HCT116 (cell line): ENCODE measurements around the gene CIROP. TPM values are rescaled to one million over a fixed set of nuclear protein-coding genes. Genes with fewer than 3 reads are reported as not detected.

ENCODE experiments used
- ATAC-seq: fragments of 200-7000 bp; cut with Tn5 transposase; 2 replicates; pipeline ENCODE4 v1.9.1; 2020; ENCODE audit warnings: mild to moderate bottlenecking, moderate library complexity
- BruUV-seq: library from RNA; stranded (reverse); fragments of 400-500 nt; replicated peaks from 2 replicates; lab custom pipeline; 2021; lab: Mats Ljungman, UMichigan
- CTCF ChIA-PET: fragments of 300-600 bp; sonication (Branson Sonifier 250); formaldehyde crosslinking; loops from one replicate; lab custom pipeline; 2021; ENCODE audit warnings: antibody characterized with exemption; lab: Charles Lee
- POLR2A ChIA-PET: fragments of 300-600, 350-600 bp; sonication (Branson Sonifier 250); formaldehyde crosslinking; loops from one replicate; lab custom pipeline; 2021; ENCODE audit warnings: antibody characterized with exemption; lab: Charles Lee
- RAD21 ChIA-PET, 2 experiments: fragments of 300-600 bp; sonication (Branson Sonifier 250); formaldehyde crosslinking; loops; one replicate each; lab custom pipeline; 2023; ENCODE audit warnings: low total read pairs in 2 of 2; ENCODE audit not compliant: uncharacterized antibody in 2 of 2, unreplicated experiment in 2 of 2, low non-redundant PET in 1 of 2; lab: Charles Lee
- DNase-seq: peaks from one replicate; pipeline ENCODE4 v3.0.0-alpha.2; 2010; ENCODE audit warnings: low read depth, low spot score
- H2AFZ ChIP-seq: fragments of 200-600 bp; shearing (Covaris generic), sonication (generic); 2 replicates; pipeline ENCODE4 v1.6.1; 2017; ENCODE audit warnings: low read depth, mixed run types, mixed read lengths, antibody characterized with exemption, low read length; ENCODE audit not compliant: poor library complexity, severe bottlenecking
- H3K27ac ChIP-seq: 2 replicates; pipeline ENCODE4 v1.5.1; 2012; ENCODE audit warnings: low read depth, low read length
- H3K27me3 ChIP-seq: fragments of 200-600 bp; sonication (generic); 2 replicates; pipeline ENCODE4 v1.6.1; 2016; ENCODE audit warnings: mixed run types, low read length, mixed read lengths; ENCODE audit not compliant: insufficient read depth
- H3K36me3 ChIP-seq, 2 experiments: fragments of 200-500 bp in 1 of 2; fragments of 200-600 bp in 1 of 2; sonication (Bioruptor generic) in 1 of 2; sonication (generic) in 1 of 2; 2 replicates each; pipeline versions ENCODE4 v1.5.1 to v1.6.1; 2014 to 2016; ENCODE audit warnings: low read length in 2 of 2, inconsistent platforms in 1 of 2, mixed read lengths in 1 of 2, mixed run types in 1 of 2; ENCODE audit not compliant: insufficient read depth in 2 of 2, control insufficient read depth in 1 of 2
- H3K4me1 ChIP-seq, 2 experiments: fragments of 200-600 bp in 1 of 2; sonication (generic) in 1 of 2; 2 replicates each; pipeline versions ENCODE4 v1.5.1 to v1.6.1; 2012 to 2017; ENCODE audit warnings: low read length in 2 of 2, inconsistent platforms in 1 of 2, mild to moderate bottlenecking in 1 of 2, mixed read lengths in 1 of 2, mixed run types in 1 of 2, moderate library complexity in 1 of 2; ENCODE audit not compliant: insufficient read depth in 2 of 2, control insufficient read depth in 1 of 2
- H3K4me2 ChIP-seq: fragments of 200-600 bp; sonication (generic); 2 replicates; pipeline ENCODE4 v1.6.1; 2017; ENCODE audit warnings: mixed run types, low read length, mixed read lengths
- H3K4me3 ChIP-seq, 2 experiments: fragments of 200-600 bp in 1 of 2; sonication (generic) in 1 of 2; replicated peaks in 1 of 2; 2 replicates each; pipeline ENCODE4 v1.5.1; 2011 to 2016; ENCODE audit warnings: low read length in 2 of 2, control low read depth in 1 of 2, low read depth in 1 of 2, mild to moderate bottlenecking in 1 of 2, mixed read lengths in 1 of 2, mixed run types in 1 of 2
- H3K79me2 ChIP-seq: fragments of 200-600 bp; sonication (generic); 2 replicates; pipeline ENCODE4 v1.6.1; 2017; ENCODE audit warnings: mild to moderate bottlenecking, mixed run types, low read length, moderate library complexity, mixed read lengths; ENCODE audit not compliant: insufficient read depth
- H3K9ac ChIP-seq: fragments of 200-600 bp; sonication (generic); 2 replicates; pipeline ENCODE4 v1.6.1; 2016; ENCODE audit warnings: low read length, mixed read lengths
- H3K9me2 ChIP-seq: fragments of 200-600 bp; sonication (generic), shearing (Covaris generic); 2 replicates; pipeline ENCODE4 v1.6.1; 2017; ENCODE audit warnings: mixed run types, mild to moderate bottlenecking, moderate library complexity; ENCODE audit not compliant: insufficient read depth
- H3K9me3 ChIP-seq, 2 experiments: fragments of 200-500 bp in 1 of 2; fragments of 200-600 bp in 1 of 2; sonication (Bioruptor generic) in 1 of 2; sonication (generic) in 1 of 2; 2 replicates each; pipeline ENCODE4 v1.6.1; 2014 to 2017; ENCODE audit warnings: low read length in 2 of 2, mixed read lengths in 2 of 2, inconsistent platforms in 1 of 2, low read depth in 1 of 2, mild to moderate bottlenecking in 1 of 2, mixed run types in 1 of 2, moderate library complexity in 1 of 2; ENCODE audit not compliant: control insufficient read depth in 1 of 2, insufficient read depth in 1 of 2
- H4K20me1 ChIP-seq: fragments of 200-600 bp; sonication (generic), shearing (Covaris generic); 2 replicates; pipeline ENCODE4 v1.6.1; 2017; ENCODE audit warnings: mixed run types, mild to moderate bottlenecking, moderate library complexity; ENCODE audit not compliant: insufficient read depth
- CEBPB ChIP-seq: IDR thresholded peaks from 2 replicates; pipeline ENCODE4 v1.6.1; 2012; ENCODE audit warnings: low read depth
- EGR1 ChIP-seq: IDR thresholded peaks from 2 replicates; pipeline ENCODE4 v1.6.1; 2012; ENCODE audit warnings: low read depth
- EZH2 ChIP-seq: fragments of 200-600 bp; sonication (generic); IDR thresholded peaks from 2 replicates; pipeline ENCODE4 v1.6.1; 2017; ENCODE audit warnings: antibody characterized with exemption, mixed run types
- EZH2phosphoT487 ChIP-seq: fragments of 200-600 bp; IDR thresholded peaks from 2 replicates; pipeline ENCODE4 v1.6.1; 2018; ENCODE audit warnings: antibody characterized with exemption, borderline replicate concordance
- MAX ChIP-seq: IDR thresholded peaks from 2 replicates; pipeline ENCODE4 v1.6.1; 2012
- TCF7L2 ChIP-seq: IDR thresholded peaks from 2 replicates; pipeline ENCODE4 v1.7.0; 2011; ENCODE audit warnings: borderline replicate concordance, inconsistent platforms; ENCODE audit not compliant: insufficient read depth, insufficient read length; ENCODE audit errors: extremely low read depth
- ZBTB33 ChIP-seq: IDR thresholded peaks from 2 replicates; pipeline ENCODE4 v1.6.1; 2011; ENCODE audit warnings: mild to moderate bottlenecking, low read length, moderate library complexity; ENCODE audit not compliant: insufficient replicate concordance; ENCODE audit errors: extremely low read depth
- intact Hi-C: fragments of 100-400 bp; cut with micrococcal nuclease; formaldehyde crosslinking; loops from 2 replicates; pipeline ENCODE4 v1.10.0; 2022
- total RNA-seq: library from RNA; stranded (reverse); gene quantifications from one replicate; pipeline ENCODE4 v1.2.1, GENCODE V29; 2021; ENCODE audit not compliant: unreplicated experiment
- TF ChIP-seq, protein P1 (sequence below): IDR thresholded peaks from 2 replicates; pipeline ENCODE4 v1.6.1; 2012; ENCODE audit warnings: low read depth

The CIROP gene
- total RNA-seq, 1 experiment from 2014 or later: not detected

- H3K9me2 ChIP-seq: no peaks in the 10 kb centered on the region
- TF ChIP-seq EZH2phosphoT487 (no peak), EGR1 (no peak), ZBTB33 (no peak), EZH2 (no peak), CEBPB (no peak), TCF7L2 (no peak), MAX (no peak)
- TF ChIP-seq, protein P1, sequence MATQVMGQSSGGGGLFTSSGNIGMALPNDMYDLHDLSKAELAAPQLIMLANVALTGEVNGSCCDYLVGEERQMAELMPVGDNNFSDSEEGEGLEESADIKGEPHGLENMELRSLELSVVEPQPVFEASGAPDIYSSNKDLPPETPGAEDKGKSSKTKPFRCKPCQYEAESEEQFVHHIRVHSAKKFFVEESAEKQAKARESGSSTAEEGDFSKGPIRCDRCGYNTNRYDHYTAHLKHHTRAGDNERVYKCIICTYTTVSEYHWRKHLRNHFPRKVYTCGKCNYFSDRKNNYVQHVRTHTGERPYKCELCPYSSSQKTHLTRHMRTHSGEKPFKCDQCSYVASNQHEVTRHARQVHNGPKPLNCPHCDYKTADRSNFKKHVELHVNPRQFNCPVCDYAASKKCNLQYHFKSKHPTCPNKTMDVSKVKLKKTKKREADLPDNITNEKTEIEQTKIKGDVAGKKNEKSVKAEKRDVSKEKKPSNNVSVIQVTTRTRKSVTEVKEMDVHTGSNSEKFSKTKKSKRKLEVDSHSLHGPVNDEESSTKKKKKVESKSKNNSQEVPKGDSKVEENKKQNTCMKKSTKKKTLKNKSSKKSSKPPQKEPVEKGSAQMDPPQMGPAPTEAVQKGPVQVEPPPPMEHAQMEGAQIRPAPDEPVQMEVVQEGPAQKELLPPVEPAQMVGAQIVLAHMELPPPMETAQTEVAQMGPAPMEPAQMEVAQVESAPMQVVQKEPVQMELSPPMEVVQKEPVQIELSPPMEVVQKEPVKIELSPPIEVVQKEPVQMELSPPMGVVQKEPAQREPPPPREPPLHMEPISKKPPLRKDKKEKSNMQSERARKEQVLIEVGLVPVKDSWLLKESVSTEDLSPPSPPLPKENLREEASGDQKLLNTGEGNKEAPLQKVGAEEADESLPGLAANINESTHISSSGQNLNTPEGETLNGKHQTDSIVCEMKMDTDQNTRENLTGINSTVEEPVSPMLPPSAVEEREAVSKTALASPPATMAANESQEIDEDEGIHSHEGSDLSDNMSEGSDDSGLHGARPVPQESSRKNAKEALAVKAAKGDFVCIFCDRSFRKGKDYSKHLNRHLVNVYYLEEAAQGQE: no peak
- TF ChIP-seq, all 23 proteins: peak for 0
- no TSS peak for BruUV-seq
- no peaks in the 10 kb centered on the region for H4K20me1 ChIP-seq
- H3K27me3 ChIP-seq: no peaks in the 10 kb centered on the region
- no peak for ATAC-seq
- intact Hi-C loops: no loop called here
- H3K36me3 ChIP-seq: no peaks in the 10 kb centered on the region
- CTCF ChIA-PET: interaction anchor here (4.1 kb wide), 1 partner anchor 10 kb away, joined by 20 read pairs; no protein-coding TSS in a partner anchor
- RAD21 ChIA-PET: no interaction called here
- no peak overlapping the region for H3K27ac ChIP-seq
- no peak overlapping the region for H3K9ac ChIP-seq
- no peak overlapping the region for H2AFZ ChIP-seq
- H3K4me2 ChIP-seq: no peak overlapping the region
- POLR2A ChIA-PET: no interaction called here
- DNase-seq: no peak
- H3K4me3 ChIP-seq: no peak overlapping the region
- no peaks in the 10 kb centered on the region for H3K79me2 ChIP-seq
- no peaks in the 10 kb centered on the region for H3K4me1 ChIP-seq
- no peaks in the 10 kb centered on the region for H3K9me3 ChIP-seq
Measured at GRCh38 chr14:23130871-23131270, 26.1 kb upstream of the CIROP start.
